Embryonic facial prominence (tissue), 1 donor: ENCODE results near the gene ANKRD6.

Source experiments
- DNase-seq: peaks from one replicate; pipeline ENCODE4 v3.0.0-alpha.2; 2016; ENCODE audit errors: extremely low spot score

ANKRD6 gene

DNA sequence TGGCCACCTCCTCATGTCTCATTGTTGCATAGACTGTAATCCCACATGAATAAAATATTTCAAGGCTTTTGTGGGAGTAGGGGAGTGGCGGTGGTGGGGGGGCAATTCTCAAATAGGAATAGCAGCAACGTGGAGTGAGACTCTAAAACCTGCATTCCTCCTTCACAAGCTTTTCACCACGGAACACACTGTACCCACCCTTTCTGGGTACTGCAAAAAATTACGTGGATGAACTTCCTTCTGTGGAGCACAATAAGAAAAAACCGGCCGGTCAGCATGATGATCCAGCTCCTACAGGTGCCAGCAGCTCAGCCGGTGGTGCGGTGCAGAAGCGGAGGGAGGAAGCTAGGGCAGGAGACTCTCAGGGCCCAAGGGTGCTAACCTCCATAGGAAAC is 19.9 kb upstream of the ANKRD6 start:
- DNase-seq: no peak

DNA sequence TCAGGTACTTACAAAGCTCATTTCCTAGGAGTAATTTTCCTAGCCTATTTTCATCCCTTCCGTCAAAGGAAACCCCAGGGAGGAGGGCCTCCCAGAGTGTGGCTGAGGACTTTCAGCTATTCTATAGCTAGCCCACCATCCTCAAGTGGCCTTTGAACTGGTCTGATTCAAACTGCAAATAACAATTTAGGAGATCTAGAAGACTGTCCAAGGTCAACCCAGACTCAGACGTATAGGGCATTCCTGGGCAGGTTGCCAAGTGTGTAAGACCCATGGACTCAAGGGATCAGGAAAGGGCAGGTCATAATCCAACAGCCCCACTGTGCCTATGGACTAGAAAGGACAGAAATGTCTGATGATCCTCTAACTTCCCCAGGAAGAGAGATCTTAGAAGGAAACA is 18.7 kb upstream of the ANKRD6 start:
- DNase-seq: no peak

DNA sequence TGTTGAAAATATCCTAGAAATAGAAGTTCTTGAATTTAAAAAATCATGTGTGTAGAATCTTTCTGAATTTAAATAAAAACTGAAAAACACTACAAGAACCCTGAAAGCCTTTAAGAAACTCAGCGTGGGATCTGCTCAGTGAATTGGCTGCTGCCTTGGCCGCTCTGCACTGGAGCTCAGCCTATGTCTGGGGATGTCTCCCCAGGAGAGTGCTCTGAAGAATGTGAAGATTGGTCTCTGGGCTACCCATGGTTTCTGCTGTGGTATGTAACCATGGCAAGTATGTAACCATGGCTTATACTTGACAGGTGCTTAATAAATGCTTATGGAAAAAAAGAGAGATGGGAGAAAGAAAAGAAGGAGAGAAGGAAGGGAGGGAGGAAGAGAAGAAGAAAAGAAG is 17.8 kb upstream of the ANKRD6 start:
- no peak for DNase-seq

DNA sequence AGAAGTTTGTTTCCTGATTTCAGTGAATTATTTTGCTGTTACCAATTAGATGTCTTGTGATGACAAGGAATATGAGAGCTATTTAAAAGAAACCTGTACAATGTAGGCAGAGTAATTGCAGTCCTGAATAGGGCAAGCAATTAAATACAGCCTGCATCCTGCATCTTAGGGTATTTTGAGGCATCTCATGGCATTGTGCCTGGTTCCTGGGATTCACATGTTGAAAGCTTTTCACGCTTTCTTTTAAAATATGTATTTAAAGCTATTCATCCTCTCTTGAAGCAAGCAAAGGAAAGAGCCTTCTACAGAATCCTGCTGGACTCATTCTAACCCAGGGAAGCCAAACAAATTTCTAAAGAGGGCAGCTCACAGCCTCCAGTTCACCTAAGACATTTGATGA is 16.2 kb upstream of the ANKRD6 start:
- DNase-seq: no peak

DNA sequence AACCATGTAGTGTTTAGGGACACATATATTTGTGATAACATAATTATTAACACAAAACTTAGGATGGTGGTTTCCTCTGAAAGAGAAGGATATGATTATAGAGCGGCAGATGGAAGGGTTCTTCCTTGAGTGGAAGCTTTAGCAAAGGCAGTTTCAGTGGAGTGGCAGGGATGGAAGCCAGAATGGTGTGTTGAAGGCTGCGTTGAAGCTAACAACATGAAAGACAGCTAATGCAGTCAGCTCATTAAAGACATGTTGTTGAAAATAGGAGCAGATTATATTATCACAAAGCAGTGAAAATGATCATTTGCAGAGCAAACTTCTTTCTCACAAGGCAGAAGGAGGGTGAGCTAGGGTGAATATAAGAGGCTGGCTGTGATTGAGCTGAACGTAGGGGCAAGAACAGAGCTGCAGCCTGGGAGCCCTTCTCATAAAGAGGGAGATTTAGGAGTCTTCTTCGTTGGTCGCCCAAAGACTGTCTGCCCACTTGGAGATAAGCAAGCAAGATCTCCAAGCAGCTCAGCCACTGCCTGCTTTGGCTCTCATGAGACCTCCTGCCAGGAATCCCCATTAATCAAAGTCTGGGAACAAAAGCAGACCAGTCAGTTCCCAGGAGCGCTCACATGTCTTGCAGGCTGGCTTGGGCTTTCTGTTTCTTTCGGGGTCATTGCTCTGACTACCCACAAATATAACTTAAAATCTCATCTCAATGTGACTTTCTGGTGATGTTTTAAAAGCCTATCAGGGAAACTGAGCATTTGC is 2.6 kb upstream of the ANKRD6 start:
- DNase-seq: no peak

DNA sequence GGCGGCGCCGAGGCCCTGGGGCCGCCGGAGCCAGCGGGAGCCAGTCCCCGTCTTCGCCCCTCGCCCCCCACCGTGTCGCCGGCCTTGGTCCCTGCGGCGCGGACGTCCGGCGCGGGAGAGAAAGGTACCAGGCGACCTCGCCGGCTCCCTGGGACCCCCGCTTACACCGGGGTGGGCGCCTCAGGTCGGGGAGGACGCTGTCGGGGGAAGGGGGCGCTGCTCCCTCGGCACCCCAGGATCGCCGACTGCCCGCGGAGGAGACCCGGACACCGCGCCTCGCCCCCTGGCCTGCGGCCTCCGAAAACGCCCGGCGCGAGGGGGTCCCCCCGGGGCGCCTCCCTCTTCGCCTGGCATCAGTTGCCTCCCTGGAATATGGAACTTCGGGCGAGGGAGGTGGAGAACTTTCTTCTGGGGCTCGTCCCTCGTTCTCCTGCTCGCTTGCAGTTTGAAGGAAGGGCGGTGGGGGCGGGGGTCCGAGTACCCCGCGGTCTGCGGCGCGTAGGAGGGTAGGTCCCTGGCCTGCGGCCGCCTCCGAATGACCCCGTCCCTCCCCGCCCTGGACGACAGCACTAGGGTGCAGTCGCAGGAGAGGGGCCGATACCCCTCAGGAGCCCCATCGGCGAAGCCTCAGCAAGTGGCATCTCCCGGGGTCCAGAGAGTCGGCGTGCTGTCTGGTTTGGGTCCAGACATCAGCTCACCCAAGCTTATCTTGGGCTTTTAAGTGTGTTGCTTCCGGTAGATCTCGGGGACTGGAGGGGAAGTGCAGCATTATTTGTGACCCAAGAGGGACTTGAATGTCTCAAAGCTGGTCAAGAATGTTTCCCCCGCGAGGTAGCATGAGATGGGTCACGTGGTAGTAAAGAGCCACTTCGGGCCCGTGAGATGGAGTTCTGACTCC is 549 bp downstream of the ANKRD6 start:
- no peak for DNase-seq

DNA sequence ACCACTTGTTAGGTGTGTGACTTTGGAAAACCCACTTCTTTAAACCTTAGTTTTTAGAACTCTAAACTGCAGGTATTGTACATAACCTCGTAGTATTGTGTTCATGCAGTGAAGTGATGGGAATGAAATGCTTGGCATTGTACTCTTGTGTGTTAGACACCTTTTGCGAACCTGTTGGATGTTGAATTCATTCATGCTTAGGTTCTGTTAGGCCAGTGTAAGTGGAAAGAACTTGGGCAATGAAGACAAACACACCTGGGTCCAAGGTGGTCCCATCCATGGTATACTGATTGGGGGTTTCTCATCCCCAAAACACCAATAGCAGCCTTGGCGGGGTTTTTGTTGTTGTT is 1.2 kb downstream of the ANKRD6 start:
- no peak for DNase-seq

DNA sequence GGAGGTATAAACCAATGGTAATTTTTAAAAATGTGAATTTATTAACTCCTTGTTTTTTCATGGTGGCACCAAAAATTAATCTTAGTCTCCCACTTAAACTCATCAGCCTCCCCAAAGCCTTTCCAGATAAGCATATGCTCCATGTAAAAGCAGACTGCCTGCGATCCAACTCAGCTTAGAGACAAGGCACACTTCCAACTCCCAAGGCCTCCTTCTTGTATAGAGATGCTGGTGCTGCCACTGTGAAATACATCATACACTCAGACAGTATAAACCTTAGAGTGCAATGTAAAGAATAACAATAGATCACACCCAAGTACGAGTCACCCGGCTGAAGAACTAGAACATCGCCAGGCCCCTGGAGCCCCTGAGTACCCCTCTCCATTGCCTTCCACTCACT is 2.0 kb downstream of the ANKRD6 start:
- DNase-seq: no peak

DNA sequence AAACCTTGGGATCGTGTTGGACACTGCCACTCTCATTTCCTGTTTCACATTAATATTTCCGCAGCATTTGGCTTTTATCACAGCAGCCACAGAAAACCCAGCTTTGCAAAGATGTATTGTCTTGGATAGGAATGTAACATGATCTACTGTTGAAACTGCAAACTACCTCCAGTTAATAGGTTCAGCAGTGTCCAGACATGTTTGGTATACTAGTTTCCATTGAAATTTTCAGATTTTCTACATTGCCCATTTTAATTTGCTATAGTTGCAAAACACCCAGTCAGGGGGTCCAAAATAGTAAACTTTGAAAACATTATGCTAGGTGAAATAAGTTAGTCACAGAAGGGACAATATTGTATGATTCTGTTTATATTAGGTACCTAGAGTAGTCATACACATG is 3.3 kb downstream of the ANKRD6 start:
- DNase-seq: no peak

DNA sequence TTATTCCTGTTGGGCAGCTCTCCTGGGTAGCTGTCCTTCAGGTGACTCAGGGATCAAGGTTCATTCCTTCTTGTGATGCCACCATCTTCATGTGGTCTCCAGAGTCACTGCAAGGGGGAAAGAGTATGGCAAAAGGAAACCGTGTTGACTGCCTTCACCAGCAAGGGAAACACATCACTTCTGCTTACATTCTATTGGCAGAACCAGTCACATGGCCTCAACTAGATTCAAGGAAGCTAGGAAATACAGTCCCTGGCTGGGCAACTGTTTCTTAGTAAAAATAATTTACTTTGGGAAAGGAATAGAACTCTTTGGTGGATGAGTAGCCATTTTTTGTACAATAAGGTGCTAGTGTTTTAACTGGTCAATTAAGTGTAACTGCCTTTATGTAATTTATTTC is 5.3 kb downstream of the ANKRD6 start:
- no peak for DNase-seq

DNA sequence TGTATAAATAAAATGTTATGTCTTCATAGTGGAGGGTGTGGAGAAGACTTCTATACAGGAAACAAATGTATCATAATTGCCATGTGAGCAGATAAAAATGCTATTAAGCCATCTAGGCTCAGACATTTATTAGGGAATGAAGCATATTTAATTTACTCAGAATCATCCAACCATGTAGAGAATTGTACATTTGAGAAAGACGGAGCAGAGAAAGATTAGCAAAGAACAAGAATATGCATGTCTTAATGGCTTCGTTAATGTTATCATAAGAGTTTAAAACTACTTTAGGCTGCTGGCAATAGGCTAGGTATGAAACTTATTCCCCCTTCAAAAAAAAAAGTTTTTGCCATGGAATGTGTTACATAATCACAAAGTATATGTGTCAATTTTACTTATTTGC is 6.1 kb downstream of the ANKRD6 start:
- DNase-seq: no peak

DNA sequence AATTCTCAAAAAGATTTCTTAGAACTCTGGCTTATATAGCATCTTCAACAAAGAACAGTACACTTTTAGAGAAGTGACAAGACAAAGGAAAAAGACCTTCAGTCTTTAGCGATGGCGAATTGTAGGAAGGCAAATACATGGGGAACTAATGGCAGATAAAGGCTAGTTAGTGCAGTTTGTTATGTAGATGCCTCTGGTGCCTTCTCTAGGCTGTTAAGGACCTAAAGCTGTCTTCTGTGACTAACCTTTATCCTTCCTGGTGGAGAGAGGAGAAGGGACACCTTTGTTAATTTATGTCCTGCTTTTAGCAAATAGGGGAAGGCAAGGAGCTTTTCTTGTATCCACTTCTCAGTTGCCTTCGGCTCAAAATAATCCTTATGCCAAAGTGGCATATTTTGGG is 7.2 kb downstream of the ANKRD6 start:
- DNase-seq: no peak

DNA sequence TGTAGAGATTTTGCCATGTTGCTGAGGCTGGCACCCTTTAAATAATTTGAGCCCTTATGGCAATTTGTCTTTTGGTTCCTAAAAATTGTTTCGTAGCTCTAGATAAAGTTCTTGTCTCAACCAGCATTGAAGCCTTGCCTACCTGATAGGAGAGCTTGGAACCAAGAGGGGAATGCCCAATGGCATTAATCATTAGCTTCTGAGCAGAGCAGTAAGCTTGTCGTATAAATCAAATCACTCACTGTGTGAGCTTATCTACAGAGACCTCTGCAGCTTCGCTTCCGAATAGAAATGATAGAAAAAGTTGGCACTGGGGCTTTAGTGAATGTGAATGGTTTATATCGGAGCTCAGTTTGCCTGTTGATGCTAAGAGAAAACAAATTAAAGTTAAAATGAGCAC is 10.7 kb downstream of the ANKRD6 start:
- no peak for DNase-seq

DNA sequence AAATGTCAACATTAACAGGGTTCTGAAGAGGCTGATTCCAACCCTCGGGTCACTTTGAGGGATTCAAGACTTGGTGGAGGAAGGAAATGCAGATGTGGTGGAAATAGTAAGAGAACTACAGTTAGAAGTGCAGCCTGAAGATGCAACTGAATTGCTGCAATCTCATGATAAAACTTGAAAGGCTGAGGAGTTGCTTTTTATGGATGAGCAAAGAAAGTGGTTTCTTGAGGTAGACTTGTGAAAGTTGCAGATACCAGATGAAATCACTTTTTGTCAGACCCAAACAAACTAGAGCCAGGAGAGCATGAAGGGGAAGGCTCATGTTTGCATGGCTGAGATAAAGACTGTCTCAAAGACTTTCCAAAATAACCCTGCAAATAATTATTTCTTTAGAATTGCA is 16.2 kb downstream of the ANKRD6 start:
- DNase-seq: no peak

DNA sequence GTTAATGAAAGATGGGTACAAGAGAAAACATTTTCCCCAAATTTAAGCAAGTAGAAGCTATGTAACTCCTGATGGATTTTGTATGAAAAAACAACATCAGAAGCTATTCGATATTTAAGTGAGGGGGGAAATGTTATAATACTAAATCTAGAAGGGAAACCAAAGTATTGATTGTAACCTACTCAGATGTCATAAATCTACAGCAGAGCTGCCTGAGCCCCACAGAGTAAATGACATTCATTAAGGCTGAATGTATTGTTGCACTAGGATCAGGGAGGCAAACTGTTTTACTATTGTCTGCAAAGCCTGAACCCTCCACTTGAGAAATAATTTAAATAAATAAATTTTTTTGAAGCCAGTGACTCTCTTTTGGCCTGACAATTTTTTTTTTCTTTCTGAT is 19.3 kb downstream of the ANKRD6 start:
- no peak for DNase-seq

DNA sequence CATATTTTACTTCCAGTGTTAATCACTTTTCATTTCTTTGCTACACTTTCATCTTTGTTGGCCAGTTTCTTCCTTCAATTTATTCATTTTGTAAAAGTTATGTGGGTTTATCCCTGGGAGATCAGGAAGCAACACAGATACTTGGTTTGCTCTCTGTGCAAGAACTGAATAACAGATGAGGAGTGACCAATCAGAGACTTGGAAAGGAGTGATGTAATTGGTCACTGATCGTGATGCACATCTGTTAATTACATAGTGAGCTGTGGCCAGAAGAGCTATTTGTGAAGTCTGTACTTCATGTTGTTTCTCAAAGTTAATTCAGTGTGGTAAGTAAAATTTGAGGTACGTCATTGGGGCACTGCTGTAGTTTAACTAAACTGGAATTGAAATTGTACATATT is 21.3 kb downstream of the ANKRD6 start:
- DNase-seq: no peak

DNA sequence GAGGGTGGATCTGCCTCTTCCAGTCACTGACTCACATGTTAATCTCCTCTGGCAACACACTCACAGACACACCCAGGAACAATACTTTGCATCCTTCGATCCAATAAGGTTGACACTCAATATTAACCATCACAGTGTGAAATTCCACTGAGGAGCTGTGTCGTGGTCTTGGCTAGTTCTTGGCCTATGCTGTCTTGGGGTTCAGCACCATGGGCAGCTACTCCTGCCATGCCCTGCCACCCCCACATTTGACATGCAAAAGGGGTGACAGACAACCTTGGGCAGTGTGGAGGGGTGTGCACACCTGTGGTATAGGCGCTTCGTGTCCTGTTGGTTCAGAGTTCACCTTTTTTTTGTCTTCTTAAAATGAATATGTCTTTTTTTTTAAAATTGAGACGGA is 25.8 kb downstream of the ANKRD6 start:
- DNase-seq: no peak

DNA sequence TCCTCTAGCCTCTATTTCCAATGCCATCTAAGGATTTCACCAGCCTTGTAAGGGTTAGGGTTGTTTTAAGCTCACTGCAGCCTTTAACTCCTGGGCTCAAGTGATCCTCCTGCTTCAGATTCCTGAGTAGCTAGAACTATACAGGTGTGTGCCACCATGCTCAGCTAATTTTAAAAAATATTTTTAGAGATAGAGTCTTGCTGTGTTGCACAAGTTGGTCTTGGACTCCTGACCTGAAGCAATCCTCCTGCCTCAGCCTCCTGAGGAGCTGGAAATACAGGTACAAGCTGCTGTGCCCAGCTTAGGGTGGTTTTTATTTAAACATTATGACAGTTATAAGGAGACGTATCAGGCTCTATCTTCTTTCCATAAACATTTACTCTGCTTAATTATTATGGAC is 26.5 kb downstream of the ANKRD6 start:
- DNase-seq: no peak

DNA sequence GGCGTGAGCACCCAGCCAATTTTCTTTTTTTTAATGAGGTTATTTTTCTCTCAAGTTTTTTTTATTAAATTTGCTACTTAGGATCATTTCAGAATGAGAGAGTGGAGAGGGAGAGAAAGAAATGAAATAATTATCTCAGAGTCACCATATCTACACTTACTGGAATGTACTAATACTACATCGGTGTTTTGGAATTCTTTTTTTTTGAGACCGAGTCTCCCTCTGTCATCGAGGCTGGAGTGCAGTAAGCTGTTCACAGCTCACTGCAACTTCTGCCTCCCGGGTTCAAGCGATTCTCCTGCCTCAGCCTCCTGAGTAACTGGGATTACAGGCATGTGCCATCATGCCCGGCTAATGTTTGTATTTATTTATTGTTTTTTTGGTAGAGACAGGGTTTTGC is 27.8 kb downstream of the ANKRD6 start:
- DNase-seq: no peak

DNA sequence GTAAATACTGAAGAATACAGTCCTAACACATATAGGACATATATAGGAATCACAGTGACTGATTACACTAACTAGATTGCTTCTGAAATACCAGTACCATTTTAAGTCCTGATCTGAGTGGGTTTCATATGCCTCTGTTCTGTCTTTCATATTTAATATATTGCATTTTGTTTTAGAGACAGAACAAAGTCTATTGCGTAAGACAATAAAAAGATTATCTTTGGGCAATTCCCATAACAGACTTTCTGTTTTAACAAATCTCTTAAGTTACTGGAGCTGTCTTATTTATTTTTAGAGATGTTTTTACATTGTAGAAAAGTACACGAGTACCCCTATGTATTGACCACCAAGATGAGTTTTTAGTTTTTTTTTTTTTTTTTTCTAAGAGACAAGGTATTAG is 29.6 kb downstream of the ANKRD6 start:
- no peak for DNase-seq

DNA sequence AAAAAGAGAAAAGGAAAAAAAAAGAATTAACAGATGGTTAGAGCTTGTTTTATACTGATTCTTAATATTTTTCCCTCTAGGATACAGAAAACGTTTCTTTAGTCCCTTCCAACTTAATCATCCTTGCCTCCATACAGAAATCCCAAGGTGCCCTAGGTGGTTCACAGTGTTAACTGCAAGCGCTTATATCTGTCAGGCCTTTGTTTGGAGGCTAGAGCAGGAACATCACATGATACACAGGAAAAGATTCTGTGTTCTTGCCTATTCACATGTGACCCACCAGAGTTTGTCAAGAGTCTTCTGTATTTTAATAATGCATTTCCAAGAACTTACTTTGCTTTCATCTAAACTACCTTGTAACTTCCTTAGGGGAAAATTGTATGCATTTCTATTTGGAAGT is 31.3 kb downstream of the ANKRD6 start:
- DNase-seq: no peak

DNA sequence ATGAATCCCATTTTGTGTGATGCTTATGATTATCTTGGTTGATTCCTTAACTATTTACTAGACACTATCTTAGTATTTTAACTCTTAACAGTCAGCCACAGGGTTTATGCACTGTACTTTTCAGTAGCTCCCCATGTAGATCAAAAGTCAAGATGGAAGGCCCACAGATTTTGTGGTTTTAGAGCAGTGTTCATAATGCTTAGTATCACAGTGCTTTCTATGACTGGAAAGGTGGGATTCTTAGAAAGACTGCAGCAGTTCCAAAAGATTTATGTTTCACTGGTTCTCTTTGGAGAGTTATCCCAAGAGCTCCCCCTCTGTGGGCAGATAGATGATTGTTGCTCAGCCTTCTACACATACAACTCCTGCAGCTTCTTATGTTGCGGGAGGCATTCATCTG is 34.5 kb downstream of the ANKRD6 start:
- no peak for DNase-seq

DNA sequence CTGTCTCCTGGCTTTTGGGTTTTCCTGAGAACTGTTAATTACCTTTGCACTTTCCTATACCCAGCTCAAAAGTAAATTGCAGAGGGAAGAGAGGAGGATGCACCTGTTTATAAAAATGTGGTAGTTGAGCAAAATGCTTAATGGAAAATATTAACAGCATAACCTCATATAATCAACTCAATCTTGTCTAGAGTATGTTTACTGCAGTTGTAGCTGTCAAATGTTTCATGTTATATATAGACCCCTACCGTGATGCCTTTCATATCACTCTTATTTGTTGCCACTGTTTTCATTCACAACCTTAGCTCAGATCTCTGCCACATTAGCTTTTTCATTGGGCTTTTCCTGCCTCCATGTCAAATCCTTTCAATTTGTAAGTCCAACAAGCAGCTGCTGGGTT is 36.0 kb downstream of the ANKRD6 start:
- no peak for DNase-seq
